Mammary epithelial cell (primary cell): ENCODE data around the gene PTPRR.

Experiments used
- CTCF ChIP-seq, 2 donors: IDR thresholded peaks in 1 of 2; conservative IDR thresholded peaks in 1 of 2; 2 replicates each; pipeline ENCODE4 v1.5.1; 2011 to 2012; ENCODE audit warnings: inconsistent platforms in 2 of 2, low read length in 2 of 2, mild to moderate bottlenecking in 2 of 2, control low read depth in 1 of 2, low read depth in 1 of 2; ENCODE audit not compliant: insufficient read depth in 1 of 2; ENCODE audit errors: extremely low read depth in 1 of 2
- EZH2 ChIP-seq: IDR thresholded peaks from 2 replicates; pipeline ENCODE4 v1.6.1; 2012; ENCODE audit warnings: low read length, inconsistent platforms, borderline replicate concordance

- TF ChIP-seq CTCF (conservative IDR thresholded peaks at IDR 0.05 in 1 of 2, IDR thresholded peaks at IDR 0.05 in 1 of 2; ENCODE audit: extremely low read depth in 1 of 2, insufficient read depth in 1 of 2, low read depth in 1 of 2, low read length in 2 of 2) (peak in 1 of 2 donors; percentile 18), EZH2 (no peak)
Measured at GRCh38 chr12:70839544-70839943, 81.0 kb downstream of the PTPRR start.
